Lower leg skin (tissue), 3 donors: ENCODE results near the gene LAMC2.

Experiments used
- CTCF ChIP-seq, 3 donors: fragments of 450-650 bp; IDR thresholded peaks; one replicate each; pipeline ENCODE4 v1.5.1; 2016; ENCODE audit warnings: antibody characterized with exemption in 3 of 3, mild to moderate bottlenecking in 3 of 3, moderate library complexity in 2 of 3
- POLR2A ChIP-seq, 2 donors: fragments of 450-650 bp; IDR thresholded peaks; one replicate each; pipeline ENCODE4 v1.6.1; 2016 to 2017; ENCODE audit warnings: antibody characterized with exemption in 2 of 2, mild to moderate bottlenecking in 1 of 2, moderate library complexity in 1 of 2

DNA sequence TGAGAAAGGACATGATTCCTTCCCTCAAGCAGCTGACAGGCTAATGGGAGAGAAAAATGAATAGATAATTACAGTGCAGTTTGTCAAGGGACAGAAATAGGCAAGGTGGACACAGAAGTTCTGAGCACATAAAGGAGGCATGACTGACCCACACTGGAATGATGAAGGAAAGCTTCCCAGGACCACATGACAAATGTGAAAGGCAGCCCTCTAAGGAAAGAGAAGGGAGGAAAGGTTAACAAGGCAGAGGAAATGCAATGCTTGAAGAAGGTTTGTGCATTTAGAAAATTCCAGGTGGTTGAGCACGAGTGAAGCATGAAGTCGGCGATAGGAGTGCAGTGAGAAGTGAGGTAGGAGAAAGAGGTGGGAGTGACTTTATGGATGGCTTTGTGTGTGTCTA lies 37.4 kb downstream of the LAMC2 start:
- no peak for TF ChIP-seq CTCF (IDR thresholded peaks at IDR 0.05)
- no peak for TF ChIP-seq POLR2A (IDR thresholded peaks at IDR 0.05)
